ENCODE data around the gene RAB13. TPM values are rescaled to one million over a fixed set of nuclear protein-coding genes. Genes with fewer than 3 reads are reported as not detected.
A peak's percentile ranks its signal among the peaks of the same experiment; 100 is the strongest.

Gene RAB13
- polyA plus RNA-seq, 1 of the 3 experiments (the other 2 are of a cell fraction): 156 TPM

GRCh38 chr1:153957744-153958110 is 28.4 kb downstream of the RAB13 start:
- Histone ChIP-seq H3K9me2 (no peaks in the 10 kb centered on the region), H3K4me3 (ENCODE audit: low read depth in 2 of 2, low read length in 1 of 2) (peak overlapping the region; percentile 69 to 95), H3K27ac (ENCODE audit: low read depth in 2 of 2, low read length in 1 of 2) (peak overlapping the region; percentile 88 to 96), H4K20me1 (ENCODE audit: insufficient read depth) (peaks cover 41% of the 10 kb centered on the region), H3K9me3 (no peaks in the 10 kb centered on the region), H3K9ac (peak overlapping the region; percentile 94), H3K4me2 (peak overlapping the region; percentile 82), H3F3A (replicated peaks; ENCODE audit: insufficient read depth) (peaks cover 15% of the 10 kb centered on the region), H2AFZ (ENCODE audit: low read depth) (no peak overlapping the region), H3K79me2 (ENCODE audit: insufficient read depth) (peaks cover 75% of the 10 kb centered on the region), H3K4me1 (ENCODE audit: control insufficient read depth in 1 of 2, insufficient read depth in 2 of 2, low read depth in 1 of 2, low read length in 1 of 2) (peaks cover 5 to 53% of the 10 kb centered on the region in 2 experiments; a peak in 3 of 4 replicates), H3K36me3 (replicated peaks in 1 of 2; ENCODE audit: control insufficient read depth in 1 of 2, insufficient read depth in 2 of 2, low read length in 1 of 2) (peaks cover 12 to 33% of the 10 kb centered on the region in 2 experiments), H3K27me3 (ENCODE audit: insufficient read depth) (no peaks in the 10 kb centered on the region)
- ChIA-PET CTCF (interaction anchor here (1.1 to 8.6 kb wide), 5 partner anchors 10 to 163 kb away, joined by 3 to 51 read pairs (median 10); partner anchors contain the start of genes CREB3L4, DENND4B and RAB13), POLR2A (interaction anchor here (1.1 to 4.4 kb wide), 4 partner anchors 9 to 34 kb away, joined by 3 to 32 read pairs (median 5); partner anchors contain the start of genes CREB3L4, DENND4B and GATAD2B)
- DNase-seq: no peak
- 3% methylated on average over 8 of the region's 13 CpGs for WGBS (ENCODE audit: low lambda C conversion rate)
- TF ChIP-seq SIN3A (IDR thresholded peaks at IDR 0.05; ENCODE audit: borderline replicate concordance, low read depth, low read length) (no peak), MXI1 (IDR thresholded peaks at IDR 0.05; ENCODE audit: low read depth, low read length) (peak; percentile 43; the same call in 1 of the 2 replicates)

- H3K4me2 ChIP-seq: peak overlapping the region; percentile 82
- 33% methylated on average over 6 of the region's 6 CpGs for WGBS (ENCODE audit: low lambda C conversion rate)
- H3K27ac ChIP-seq (ENCODE audit: low read depth in 2 of 2, low read length in 1 of 2): peak overlapping the region; percentile 88 to 96; a peak in 3 of 4 replicates
- no peaks in the 10 kb centered on the region for H3K27me3 ChIP-seq (ENCODE audit: insufficient read depth)
- ChIA-PET CTCF (interaction anchor here (1.1 to 8.6 kb wide), 7 partner anchors 9 to 162 kb away, joined by 3 to 51 read pairs (median 4); partner anchors contain the start of genes CREB3L4, DENND4B and RAB13), POLR2A (interaction anchor here (1.2 to 4.4 kb wide), 3 partner anchors 10 to 11 kb away, joined by 6 to 32 read pairs (median 6); partner anchors contain the start of genes CREB3L4 and DENND4B)
- peaks cover 75% of the 10 kb centered on the region for H3K79me2 ChIP-seq (ENCODE audit: insufficient read depth)
- H3K4me1 ChIP-seq (ENCODE audit: control insufficient read depth in 1 of 2, insufficient read depth in 2 of 2, low read depth in 1 of 2, low read length in 1 of 2): peaks cover 5 to 48% of the 10 kb centered on the region in 2 experiments; a peak in 3 of 4 replicates
- TF ChIP-seq IRF3 (IDR thresholded peaks at IDR 0.05; ENCODE audit: low read depth, low read length) (no peak), TCF12 (IDR thresholded peaks at IDR 0.05) (no peak), SMC3 (IDR thresholded peaks at IDR 0.05; ENCODE audit: low read depth, low read length) (no peak), TEAD4 (IDR thresholded peaks at IDR 0.05; ENCODE audit: borderline replicate concordance, insufficient read depth) (no peak), FOXM1 (IDR thresholded peaks at IDR 0.05; ENCODE audit: low read depth) (no peak), EZH2phosphoT487 (IDR thresholded peaks at IDR 0.05; ENCODE audit: borderline replicate concordance, low read depth) (no peak)
- H3K9ac ChIP-seq: peak overlapping the region; percentile 94
- no peak overlapping the region; the same call in 1 of the 2 replicates for H2AFZ ChIP-seq (ENCODE audit: low read depth)
- peaks cover 12 to 39% of the 10 kb centered on the region in 2 experiments for H3K36me3 ChIP-seq (replicated peaks in 1 of 2; ENCODE audit: control insufficient read depth in 1 of 2, insufficient read depth in 2 of 2, low read length in 1 of 2)
- no peaks in the 10 kb centered on the region for H3K9me2 ChIP-seq
- H3F3A ChIP-seq (replicated peaks; ENCODE audit: insufficient read depth): peaks cover 15% of the 10 kb centered on the region
- DNase-seq: no peak
- peaks cover 41% of the 10 kb centered on the region for H4K20me1 ChIP-seq (ENCODE audit: insufficient read depth)
- H3K9me3 ChIP-seq: no peaks in the 10 kb centered on the region
- H3K4me3 ChIP-seq (ENCODE audit: low read depth in 2 of 2, low read length in 1 of 2): peak overlapping the region; percentile 69 to 95
Observed at GRCh38 chr1:153956997-153957715, 29.0 kb downstream of the RAB13 start.
